GM19351 (cell line): ENCODE measurements around the gene MXD3.

Experiments used
- ATAC-seq: cut with Tn5 transposase; IDR thresholded peaks from one replicate; pipeline ENCODE4 v1.9.1; 2021; ENCODE audit warnings: mild to moderate bottlenecking, moderate library complexity; ENCODE audit not compliant: unreplicated experiment

The MXD3 gene

GRCh38 chr5:177327539-177328522, 16.1 kb upstream of the MXD3 start:
- no peak for ATAC-seq

- no peak for ATAC-seq
Observed at GRCh38 chr5:177325868-177326381, 14.2 kb upstream of the MXD3 start.

GRCh38 chr5:177320879-177321278, 9.2 kb upstream of the MXD3 start:
- no peak for ATAC-seq

GRCh38 chr5:177319913-177320588, 8.4 kb upstream of the MXD3 start:
- ATAC-seq, result no peak

- no peak for ATAC-seq
Observed at GRCh38 chr5:177317959-177318377, 6.3 kb upstream of the MXD3 start.

- no peak for ATAC-seq
Observed at GRCh38 chr5:177316005-177316404, 4.3 kb upstream of the MXD3 start.

- ATAC-seq, result no peak
Observed at GRCh38 chr5:177315411-177315810, 3.7 kb upstream of the MXD3 start.

- no peak for ATAC-seq
Observed at GRCh38 chr5:177314376-177315342, 3.0 kb upstream of the MXD3 start.

GRCh38 chr5:177313561-177314259, 2.0 kb upstream of the MXD3 start:
- ATAC-seq, result no peak

GRCh38 chr5:177312649-177313181, 1.0 kb upstream of the MXD3 start:
- ATAC-seq, result peak; percentile 31

- peak; percentile 1 for ATAC-seq
Observed at GRCh38 chr5:177311392-177311722, 341 bp downstream of the MXD3 start.

GRCh38 chr5:177310757-177311391, 824 bp downstream of the MXD3 start:
- no peak for ATAC-seq

GRCh38 chr5:177310332-177310731, 1.4 kb downstream of the MXD3 start:
- no peak for ATAC-seq

GRCh38 chr5:177309351-177310191, 2.1 kb downstream of the MXD3 start:
- ATAC-seq, result no peak

GRCh38 chr5:177308740-177309139, 3.0 kb downstream of the MXD3 start:
- ATAC-seq, result no peak

GRCh38 chr5:177307544-177308363, 3.9 kb downstream of the MXD3 start:
- ATAC-seq, result no peak

GRCh38 chr5:177306674-177307543, 4.8 kb downstream of the MXD3 start:
- no peak for ATAC-seq
